ENCODE measurements around the gene ZNF462.
"Not testable (repeated sequence)": the region's sequence is repeated elsewhere in the genome, so short reads cannot be mapped to it uniquely, and the experiment has no call there.

The ZNF462 gene

DNA sequence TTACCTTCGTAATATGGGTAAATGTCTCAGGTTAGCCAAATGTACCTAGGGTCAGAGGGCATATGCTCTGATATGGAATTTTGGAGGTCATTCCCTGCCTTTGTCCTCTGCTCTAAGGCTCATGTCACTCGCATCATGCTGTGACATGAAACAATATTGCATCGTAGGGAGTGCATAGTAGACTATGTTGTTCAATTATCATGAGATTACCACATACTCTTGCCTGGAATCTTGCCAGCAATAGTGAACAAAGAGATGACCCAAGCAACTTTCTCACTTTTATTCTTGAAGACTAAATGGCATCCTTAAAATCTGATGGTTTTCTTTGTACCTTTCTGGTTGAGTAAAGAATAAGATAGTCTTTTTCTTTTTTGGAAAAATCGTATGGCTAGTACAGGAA is 27.6 kb downstream of the ZNF462 start:
- no peak for DNase-seq

DNA sequence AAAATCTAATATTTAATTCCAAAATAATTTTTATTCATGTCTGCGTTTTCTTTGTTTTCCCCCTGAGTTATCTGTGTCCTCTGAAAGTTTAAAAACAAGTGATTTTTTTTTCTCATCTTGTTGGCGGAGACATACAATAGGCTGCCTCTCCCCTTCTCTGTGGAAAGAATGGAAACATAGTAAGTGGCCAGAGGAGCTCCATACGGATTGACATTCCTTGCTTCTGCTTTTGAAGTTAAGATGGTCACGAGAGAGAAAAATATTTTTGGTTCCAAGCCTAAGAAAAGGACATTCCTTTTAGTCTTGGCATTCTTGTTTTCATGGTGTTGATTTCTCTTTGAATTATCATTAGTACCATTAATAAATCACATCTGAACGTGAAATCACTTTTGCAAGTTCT is 28.3 kb downstream of the ZNF462 start:
- no peak for DNase-seq

DNA sequence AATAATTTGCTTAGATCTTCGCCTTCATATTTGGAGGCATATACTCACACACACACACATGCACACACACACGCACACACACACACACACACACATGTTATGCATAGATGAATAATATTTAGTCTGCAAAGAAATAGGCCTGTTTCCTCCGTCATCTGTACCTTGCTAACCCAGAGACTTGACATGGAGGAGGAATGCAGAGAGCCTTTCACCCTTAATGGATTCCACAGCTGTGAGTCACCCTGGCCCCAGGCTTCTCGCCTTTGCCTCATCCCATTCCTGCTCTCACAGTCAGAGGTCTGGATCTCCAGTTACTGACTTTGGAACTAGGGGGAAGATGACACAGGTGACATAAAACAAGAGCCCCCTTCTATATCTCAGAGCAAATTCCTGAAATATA is 29.7 kb downstream of the ZNF462 start:
- no peak for DNase-seq

DNA sequence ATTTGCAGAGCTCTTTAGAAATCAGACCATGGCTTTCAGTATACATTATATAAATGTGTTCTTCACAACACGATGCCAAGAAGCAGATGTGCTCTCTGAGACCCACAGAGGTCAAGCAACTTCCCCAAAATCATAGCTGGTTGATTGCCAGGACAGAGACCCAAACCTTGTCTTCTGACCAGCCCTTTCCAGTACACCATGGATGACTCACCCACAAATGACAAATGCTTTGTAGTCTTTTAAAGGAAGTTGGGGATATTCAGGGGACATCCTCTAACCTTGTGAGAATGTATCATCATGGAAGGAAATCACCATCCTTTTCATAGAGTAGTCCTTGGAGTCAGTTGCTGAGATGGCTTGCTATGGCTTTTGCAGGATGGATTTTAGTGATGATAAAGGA is 30.1 kb downstream of the ZNF462 start:
- no peak for DNase-seq

DNA sequence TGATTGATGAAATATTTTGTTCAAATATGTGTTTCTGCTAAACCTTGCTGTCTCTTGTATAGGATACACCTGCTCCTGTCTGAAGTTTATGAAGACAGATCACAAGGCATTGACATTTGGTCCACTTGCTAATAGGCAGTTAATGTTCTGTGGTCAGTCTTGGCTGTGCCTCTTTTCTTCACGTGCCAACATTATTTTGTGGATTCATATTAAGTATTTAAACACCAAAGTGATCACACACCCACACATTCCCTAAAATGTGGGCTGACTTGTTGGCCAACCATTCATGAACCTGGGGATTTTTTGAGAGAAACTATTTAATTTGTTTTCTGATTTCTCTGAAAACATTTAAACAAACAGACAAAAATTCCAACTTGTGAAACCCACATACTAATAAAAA is 33.7 kb downstream of the ZNF462 start:
- DNase-seq, result no peak

DNA sequence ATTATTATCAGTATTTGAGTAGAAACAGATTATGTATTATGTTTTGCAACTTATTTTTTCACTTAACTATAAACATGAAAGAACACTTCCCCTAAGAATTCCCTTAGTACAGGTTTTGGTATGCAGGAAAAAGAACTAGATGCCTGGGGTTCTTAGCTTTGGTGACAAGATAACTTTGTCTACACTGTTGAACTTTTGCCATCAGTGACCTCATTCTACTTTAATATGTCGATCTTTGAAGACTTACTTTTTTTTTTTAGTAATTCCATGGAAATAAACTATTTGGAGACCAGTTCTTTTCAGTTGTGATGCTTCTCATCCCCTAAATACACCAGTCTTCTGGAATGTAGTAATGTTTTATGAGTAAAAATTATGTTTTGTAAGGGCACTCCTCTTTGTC is 34.3 kb downstream of the ZNF462 start:
- DNase-seq, result no peak

DNA sequence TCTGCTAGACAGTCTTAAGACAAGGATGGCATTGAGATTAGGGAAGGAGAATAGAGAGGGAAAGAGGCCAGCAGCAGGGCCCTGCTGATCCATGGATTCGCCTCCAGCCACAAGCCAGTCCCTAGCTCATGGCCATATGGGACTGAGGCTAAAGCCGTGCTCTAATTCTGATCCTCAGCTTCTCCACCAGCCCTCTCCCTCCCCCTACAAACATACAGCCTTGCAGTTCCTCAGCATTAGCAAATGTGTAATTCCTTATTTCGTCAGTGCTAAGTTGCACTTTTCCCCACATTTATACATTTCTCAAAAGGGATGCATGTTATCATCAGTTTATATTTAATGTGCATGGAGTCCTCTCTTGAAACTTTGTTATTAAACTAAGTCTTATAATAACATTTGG is 34.8 kb downstream of the ZNF462 start:
- no peak for DNase-seq

DNA sequence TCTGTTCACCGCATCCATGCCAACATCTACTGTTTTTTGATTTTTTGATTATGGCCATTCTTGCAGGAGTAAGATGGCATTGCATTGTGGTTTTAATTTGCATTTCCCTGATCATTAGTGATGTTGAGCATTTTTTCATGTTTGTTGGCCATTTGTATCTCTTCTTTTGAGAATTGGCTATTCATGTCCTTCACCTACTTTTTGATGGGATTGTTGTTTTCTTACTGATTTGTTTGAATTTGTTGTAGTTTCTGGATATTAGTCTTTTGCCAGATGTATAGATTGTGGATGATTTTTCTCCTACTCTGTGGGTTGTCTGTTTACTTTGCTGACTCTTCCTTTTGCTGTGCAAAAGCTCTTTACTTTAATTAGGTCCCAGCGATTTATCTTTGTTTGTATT is 37.6 kb downstream of the ZNF462 start:
- not testable (repeated sequence) for DNase-seq

DNA sequence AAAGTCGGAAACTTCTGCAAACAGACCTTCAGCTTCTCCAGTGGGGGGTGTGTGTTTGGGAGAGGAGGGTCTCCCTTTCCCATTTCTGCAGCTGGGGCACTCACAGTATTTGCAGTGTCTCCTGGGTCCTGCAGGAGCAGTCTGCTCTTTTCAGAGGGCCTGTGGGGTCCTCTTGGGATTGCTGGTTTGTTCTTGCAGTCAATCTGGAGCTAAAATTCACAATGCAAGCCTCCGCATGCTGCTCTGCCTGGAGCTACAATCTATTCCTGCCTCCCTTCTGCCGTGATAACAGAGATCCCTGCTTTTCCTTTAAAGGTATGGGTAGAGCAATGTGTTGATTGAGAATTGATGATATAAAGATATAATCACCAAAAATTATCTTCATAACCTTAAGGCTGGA is 43.2 kb downstream of the ZNF462 start:
- DNase-seq, result no peak

DNA sequence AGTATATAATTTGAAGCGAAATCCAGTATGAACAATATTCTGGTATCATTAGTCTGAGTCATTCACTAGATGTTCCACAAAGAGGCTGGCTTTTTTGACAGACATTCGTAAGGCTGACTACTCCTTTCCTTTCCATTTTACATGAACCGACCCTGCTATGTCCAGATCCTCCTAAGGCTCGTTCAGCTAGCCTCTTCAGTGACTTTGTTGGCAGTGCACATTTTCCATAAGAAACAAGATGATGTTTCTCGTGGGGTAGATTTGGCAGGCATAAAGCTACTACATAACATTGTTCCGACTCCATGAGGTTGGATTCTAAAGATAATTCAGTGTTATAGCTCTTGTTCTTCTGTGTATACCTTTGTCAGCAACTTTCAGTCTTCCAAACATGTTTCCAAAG is 49.0 kb downstream of the ZNF462 start:
- no peak for DNase-seq

DNA sequence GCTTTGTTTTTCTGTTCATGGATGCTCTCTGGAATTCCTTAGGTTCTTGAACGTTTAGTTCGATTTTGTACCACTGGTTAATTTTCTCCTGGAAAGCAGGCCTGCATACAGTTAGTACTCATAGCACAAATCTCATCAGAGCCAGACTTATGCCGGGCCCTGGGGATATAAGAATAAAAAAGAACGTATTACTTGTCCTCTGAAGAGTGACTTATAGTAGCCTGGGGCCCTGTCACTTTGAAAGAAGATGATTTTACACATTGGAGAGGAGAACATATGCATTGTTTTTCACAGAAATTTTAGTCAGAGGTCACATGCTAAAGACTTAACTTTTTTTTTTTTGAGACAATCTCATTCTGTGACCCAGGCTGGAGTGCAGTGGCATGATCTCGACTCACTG is 50.3 kb downstream of the ZNF462 start:
- no peak for DNase-seq

DNA sequence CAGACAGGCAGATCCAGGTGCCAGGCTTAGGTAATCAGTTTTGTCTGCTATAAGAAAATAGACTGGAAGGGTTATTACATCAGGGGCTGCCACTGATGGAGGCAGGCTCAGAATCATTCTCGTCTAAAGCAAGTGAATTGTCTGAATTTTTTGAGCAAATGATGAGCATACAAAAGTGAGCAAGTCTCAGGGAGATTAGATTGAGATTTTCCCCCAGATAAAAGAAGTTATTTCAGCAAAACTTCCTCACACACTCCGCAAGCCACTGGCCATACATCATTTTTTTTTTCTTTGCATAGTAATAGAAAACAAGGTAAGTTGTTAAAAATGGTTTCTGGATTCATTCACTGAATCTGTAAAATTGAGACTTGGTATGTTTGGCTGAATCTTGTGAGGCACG is 52.9 kb downstream of the ZNF462 start:
- DNase-seq, result no peak

DNA sequence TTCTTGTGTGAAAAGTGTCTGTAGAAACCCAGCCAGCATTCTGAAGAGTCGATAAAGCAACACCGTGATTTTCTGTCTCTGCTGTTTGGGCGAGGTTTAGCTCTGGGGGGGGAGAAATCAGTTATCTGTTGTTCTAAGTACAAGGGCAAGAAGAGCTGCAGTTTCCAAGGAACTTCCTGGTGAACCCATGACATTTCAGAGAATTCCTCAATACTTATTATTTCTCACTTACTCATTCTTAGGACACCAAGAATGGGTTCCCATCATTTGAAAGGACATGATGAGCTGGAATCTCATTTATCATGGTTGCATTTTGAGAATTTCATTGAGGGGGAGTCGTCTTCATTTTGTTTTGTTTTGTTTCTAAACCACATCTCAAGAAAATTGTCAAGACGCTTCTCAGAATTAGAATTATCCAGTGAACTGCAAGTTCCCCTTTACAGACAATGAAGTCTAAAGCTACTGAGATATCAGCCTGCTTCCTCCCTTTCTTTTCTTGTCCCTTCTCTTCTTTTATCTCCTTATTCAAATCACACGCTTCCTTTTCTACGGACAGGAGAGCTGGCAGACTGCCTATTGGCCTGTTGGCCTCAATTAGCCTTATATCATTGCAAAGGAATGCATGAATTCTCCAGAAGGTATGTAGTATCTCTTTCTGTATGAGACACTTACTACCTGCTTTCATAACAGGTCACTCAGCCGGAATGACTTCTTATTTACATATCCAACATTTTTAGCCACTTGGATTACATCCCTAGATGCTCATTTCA is 53.7 kb downstream of the ZNF462 start:
- DNase-seq, result no peak

DNA sequence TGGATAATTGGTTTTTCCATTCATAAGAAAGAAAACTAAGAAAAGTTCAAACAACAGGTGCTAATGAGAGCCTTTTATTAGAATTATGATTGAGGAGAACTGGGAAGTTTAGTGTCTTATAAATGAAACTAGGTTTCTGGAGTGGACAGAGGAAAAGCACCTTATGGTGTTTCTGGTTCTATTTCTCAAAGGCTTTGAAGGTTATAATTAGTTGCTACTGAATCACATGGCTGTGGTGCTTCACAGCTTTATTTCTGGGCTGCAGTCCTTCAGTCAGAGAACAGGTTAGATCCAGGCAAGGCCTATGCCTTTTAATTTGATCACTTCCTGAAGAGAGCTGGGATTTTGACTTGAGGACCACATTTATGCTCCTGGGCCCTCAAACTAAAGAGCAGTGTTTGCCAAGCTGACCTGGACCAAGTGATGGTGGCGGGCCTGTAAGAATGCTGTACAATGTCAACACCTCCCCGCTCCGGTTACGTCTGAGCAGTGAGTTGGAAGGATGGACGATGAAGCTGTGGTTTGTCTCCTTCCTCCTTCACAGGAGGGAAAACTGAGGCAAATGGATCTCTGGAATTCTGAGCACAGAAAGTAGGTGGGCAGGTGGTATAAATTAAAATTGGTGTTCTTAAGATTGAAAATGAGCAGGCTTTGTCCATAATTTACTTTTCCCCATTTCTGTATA is 56.0 kb downstream of the ZNF462 start:
- no peak for DNase-seq

DNA sequence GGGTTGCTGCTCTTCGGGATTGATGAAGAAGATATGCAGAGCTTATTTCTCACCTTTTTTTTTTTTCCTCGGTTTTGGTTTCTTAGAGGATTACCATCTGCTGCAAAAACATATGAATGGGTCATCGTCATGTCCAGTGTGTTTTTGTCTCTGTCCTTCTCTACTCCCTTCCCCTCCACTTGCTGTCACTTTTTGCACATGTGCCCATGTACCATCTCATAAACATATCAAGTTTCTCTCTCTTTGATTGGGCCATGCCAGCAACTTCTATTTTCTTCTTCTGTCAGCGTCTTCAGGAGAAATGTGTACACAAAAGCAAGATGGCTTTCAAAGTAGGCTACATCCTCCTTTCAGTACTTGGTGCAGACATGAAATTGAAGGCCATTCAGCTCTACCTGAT is 57.1 kb downstream of the ZNF462 start:
- no peak for DNase-seq

DNA sequence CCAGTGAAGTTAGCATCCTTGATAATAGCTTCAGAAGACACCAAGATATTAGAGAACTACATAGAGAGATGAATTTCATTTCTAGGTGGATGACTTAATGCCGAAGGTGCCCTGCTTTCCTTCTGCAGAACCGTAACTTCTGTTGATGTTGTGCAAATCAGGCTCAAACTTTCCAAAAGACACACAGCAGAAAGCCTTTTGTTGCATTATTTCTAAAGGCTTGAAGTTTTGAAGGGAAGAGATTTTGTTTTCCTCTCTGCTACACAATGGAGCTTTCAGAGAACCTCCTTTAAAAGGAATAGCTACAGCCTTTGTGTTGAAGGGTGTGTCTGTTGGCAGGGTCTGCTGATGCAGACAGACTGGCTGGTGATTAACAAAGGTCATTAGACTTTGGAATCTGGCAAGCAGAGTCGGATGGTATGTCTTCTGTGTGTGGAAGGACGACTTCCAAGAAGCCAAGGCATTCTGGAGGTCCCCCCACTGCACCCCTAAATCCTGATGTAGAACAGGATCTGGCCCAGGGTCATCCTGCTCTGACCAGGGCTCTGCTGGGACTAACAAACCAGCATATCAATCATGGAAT is 57.8 kb downstream of the ZNF462 start:
- DNase-seq, result no peak

DNA sequence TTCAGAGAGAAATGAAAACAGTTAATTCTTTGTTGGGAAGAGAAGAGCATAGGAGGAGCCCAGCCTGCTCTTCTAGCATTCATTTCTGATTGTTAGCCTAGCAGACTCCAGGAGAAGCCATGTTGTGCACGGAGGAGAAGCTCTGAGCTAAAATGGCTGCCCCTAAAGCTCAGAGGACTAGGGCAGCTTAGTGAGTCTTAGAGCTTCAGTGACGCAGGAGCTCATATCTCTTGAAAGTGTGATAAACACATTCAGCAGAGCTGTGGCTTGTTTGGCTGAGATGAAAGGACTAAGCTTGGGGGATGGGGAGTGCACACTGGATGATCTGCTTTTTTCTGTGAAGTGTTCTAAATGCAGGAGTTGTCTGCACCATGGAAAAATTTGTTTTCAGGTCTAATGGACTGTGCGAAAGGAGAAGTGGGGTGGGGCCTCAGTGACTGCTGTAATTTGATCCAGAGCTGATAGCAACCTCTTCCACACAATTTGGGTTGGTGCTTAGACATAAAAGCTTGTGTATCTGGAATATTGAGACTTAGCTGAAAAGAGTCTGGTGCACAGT is 58.5 kb downstream of the ZNF462 start:
- DNase-seq, result peak; percentile 8 to 18

DNA sequence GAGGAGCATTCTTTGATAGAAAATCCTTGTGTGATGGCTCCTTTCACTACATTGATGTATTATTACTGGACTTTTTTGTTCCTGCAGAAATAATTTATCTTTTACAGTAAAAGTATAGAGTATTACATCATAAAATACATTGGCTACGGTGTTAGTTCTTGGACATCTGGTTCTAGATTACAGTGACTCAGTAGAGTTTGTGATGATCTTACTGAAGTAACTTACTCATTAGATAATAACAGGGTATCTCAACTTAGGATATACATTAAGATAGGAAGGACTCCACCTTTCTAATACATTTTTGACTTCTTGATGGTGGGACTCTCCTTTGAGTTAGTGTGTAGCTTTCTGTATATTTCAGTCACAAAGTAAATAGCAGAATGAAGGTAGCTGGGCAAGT is 59.1 kb downstream of the ZNF462 start:
- DNase-seq, result no peak

DNA sequence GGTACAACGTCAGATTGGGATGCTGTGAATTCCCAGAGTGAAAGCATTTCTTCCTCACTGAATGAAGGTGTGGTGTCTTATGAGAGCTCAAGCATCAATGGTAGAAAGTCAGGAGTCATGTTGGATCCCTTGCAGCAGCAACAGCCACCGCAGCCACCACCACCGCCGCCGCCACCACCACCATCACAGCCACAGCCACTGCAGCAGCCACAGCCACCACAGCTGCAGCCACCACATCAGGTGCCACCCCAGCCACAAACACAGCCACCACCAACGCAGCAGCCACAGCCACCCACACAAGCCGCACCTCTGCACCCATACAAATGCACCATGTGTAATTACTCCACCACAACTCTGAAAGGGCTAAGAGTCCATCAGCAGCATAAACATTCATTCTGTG is 62.4 kb downstream of the ZNF462 start:
- no peak for DNase-seq

DNA sequence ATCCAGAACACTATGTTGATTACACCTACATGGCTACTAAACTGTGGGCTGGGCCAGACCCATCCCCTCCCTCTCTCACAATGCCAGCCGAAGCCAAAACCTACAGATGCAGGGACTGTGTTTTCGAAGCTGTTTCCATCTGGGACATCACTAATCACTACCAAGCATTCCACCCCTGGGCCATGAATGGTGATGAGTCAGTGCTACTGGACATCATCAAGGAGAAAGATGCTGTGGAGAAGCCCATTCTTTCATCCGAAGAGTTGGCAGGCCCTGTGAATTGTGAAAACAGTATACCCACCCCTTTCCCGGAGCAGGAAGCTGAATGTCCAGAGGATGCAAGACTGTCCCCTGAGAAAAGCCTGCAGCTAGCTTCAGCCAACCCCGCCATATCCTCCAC is 65.0 kb downstream of the ZNF462 start:
- DNase-seq, result no peak

DNA sequence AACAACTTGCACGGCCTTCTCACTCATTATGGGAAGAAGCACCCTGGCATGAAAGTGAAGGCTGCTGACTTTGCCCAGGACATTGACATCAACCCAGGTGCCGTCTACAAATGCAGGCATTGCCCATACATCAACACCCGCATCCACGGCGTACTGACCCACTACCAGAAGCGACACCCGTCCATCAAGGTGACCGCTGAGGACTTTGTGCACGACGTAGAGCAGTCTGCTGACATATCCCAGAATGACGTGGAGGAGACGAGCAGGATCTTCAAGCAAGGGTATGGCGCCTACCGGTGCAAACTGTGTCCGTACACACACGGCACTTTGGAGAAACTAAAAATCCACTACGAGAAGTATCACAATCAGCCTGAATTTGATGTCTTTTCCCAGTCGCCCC is 65.4 kb downstream of the ZNF462 start:
- DNase-seq, result no peak

DNA sequence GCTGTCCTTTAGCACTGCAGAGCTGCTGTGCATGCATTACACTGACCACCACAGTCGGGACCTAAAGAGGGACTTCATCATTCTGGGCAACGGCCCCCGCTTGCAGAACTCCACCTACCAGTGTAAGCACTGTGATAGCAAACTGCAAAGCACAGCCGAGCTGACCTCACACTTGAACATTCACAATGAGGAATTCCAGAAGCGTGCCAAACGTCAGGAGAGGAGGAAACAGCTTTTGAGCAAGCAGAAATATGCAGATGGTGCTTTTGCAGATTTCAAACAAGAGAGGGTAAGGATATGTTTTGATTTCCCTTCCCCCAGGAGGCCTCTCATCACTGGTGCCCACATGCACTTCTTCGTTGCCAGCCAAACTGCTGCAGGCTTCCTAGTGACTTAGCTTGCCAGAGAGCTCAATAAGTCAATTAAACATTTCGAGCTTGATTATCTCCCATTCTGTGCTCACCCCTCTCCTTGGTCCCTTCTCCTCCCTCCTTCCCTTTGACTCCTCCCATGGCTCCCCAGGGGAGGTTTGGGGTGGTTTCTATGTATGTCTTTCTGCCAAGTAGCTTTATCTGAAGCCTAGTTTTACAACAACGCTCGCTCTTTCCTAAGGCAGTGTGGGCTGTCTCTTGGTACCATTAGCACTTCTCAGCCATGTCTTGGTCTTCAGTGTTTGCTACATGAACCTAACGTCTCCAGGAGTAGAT is 66.7 kb downstream of the ZNF462 start:
- DNase-seq, result no peak

DNA sequence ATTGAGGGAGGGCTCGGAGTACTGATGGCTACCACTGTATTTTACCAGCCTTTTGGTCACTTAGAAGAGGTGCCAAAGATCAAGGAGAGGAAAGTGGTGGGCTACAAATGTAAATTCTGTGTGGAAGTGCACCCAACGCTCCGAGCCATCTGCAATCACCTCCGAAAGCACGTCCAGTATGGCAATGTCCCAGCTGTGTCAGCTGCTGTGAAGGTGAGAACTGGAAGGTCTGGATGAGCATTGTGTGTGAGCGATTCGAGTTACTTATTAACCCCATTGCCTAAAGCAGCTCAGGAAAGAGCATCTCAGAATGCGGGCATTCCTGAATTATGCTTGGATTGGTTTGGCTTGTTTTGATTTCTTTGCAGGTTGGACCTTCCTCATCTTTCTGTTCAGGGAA is 67.5 kb downstream of the ZNF462 start:
- no peak for DNase-seq

DNA sequence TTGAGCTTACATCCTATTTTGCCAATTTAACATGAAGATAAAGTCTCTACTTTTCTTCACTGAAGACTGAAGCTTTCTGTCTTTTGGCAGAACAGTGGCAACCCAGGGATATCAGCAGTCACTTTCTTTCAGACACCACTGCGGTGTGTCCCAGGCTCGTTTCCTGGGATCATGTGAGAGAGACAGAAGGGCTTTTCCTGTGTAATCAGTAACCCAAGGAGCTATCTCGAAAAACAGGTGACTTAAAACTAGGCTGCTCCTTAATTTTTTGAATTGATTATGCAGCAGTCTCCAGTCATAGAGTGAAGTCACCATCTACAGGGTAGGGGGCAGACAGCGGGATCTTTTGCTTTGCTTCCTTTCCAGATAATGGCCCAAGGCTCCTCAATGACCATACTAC is 68.5 kb downstream of the ZNF462 start:
- no peak for DNase-seq
